Neural cell (in vitro differentiated cells): ENCODE results near the gene GIT2. TPM values are rescaled to one million over a fixed set of nuclear protein-coding genes. Genes with fewer than 3 reads are reported as not detected.
"Not testable (repeated sequence)": the region's sequence is repeated elsewhere in the genome, so short reads cannot be mapped to it uniquely, and the experiment has no call there.

Experiments used
- H2AFZ ChIP-seq: fragments of 200-600, 300-800 bp; sonication (generic), shearing (Covaris generic); 2 replicates; pipeline ENCODE4 v1.6.0; 2014; ENCODE audit warnings: low read depth, mild to moderate bottlenecking, antibody characterized with exemption, low read length, moderate library complexity
- H3F3A ChIP-seq: fragments of 200-600 bp; shearing (Covaris generic); 2 replicates; pipeline ENCODE4 v1.6.1; 2016; ENCODE audit warnings: mild to moderate bottlenecking, moderate library complexity, mixed read lengths, antibody characterized with exemption, low read length; ENCODE audit not compliant: insufficient read depth, poor library complexity, severe bottlenecking
- H3K27ac ChIP-seq: fragments of 200-600, 300-800 bp; sonication (generic), shearing (Covaris generic); 2 replicates; pipeline ENCODE4 v1.5.1; 2014; ENCODE audit warnings: mild to moderate bottlenecking, low read length, moderate library complexity
- H3K27me3 ChIP-seq: fragments of 300-800, 200-600 bp; sonication (generic), shearing (Covaris generic); 2 replicates; pipeline ENCODE4 v1.6.0; 2014; ENCODE audit warnings: mild to moderate bottlenecking, low read depth, low read length, moderate library complexity; ENCODE audit not compliant: insufficient read depth
- H3K36me3 ChIP-seq: fragments of 300-800, 200-600 bp; sonication (generic), shearing (Covaris generic); 2 replicates; pipeline ENCODE4 v1.5.1; 2014; ENCODE audit warnings: mild to moderate bottlenecking, antibody characterized with exemption, low read length, moderate library complexity; ENCODE audit not compliant: insufficient read depth
- H3K4me2 ChIP-seq: fragments of 300-800, 200-600 bp; sonication (generic), shearing (Covaris generic); 2 replicates; pipeline ENCODE4 v1.6.0; 2014; ENCODE audit warnings: mild to moderate bottlenecking, low read length
- H3K4me3 ChIP-seq: fragments of 300-800, 200-600 bp; sonication (generic), shearing (Covaris generic); 2 replicates; pipeline ENCODE4 v1.5.1; 2014; ENCODE audit warnings: mild to moderate bottlenecking, low read length, moderate library complexity
- H3K79me2 ChIP-seq: fragments of 200-600 bp; shearing (Covaris generic); replicated peaks from 2 replicates; pipeline ENCODE4 v1.6.0; 2014; ENCODE audit warnings: mild to moderate bottlenecking, low read length, moderate library complexity; ENCODE audit not compliant: insufficient read depth
- H3K9ac ChIP-seq: fragments of 300-800, 200-600 bp; sonication (generic), shearing (Covaris generic); 2 replicates; pipeline ENCODE4 v1.6.1; 2016; ENCODE audit warnings: mild to moderate bottlenecking, low read length, mixed read lengths
- H3K9me2 ChIP-seq: fragments of 200-600 bp; shearing (Covaris generic); 2 replicates; pipeline ENCODE4 v1.6.1; 2016; ENCODE audit warnings: mild to moderate bottlenecking, low read length, mixed read lengths; ENCODE audit not compliant: insufficient read depth
- H3K9me3 ChIP-seq: fragments of 200-600, 300-800 bp; sonication (generic), shearing (Covaris generic); 2 replicates; pipeline ENCODE4 v1.6.1; 2016; ENCODE audit warnings: mild to moderate bottlenecking, mixed run types, low read length, moderate library complexity, mixed read lengths
- H4K20me1 ChIP-seq: fragments of 200-600 bp; shearing (Covaris generic); 2 replicates; pipeline ENCODE4 v1.6.1; 2016; ENCODE audit warnings: mild to moderate bottlenecking, mixed run types; ENCODE audit not compliant: insufficient read depth
- CTCF ChIP-seq: fragments of 450-650 bp; IDR thresholded peaks from 2 replicates; pipeline ENCODE4 v1.5.1; 2014; ENCODE audit warnings: antibody characterized with exemption, mild to moderate bottlenecking, moderate library complexity; ENCODE audit not compliant: poor library complexity, severe bottlenecking
- EP300 ChIP-seq: fragments of 450-650 bp; conservative IDR thresholded peaks from 2 replicates; pipeline ENCODE4 v1.6.1; 2014; ENCODE audit warnings: antibody characterized with exemption, mild to moderate bottlenecking, moderate library complexity; ENCODE audit not compliant: poor library complexity, severe bottlenecking
- EZH2 ChIP-seq: fragments of 200-600, 300-800 bp; shearing (Covaris generic), sonication (generic); IDR thresholded peaks from 2 replicates; pipeline ENCODE4 v1.6.1; 2014; ENCODE audit warnings: antibody characterized with exemption, low read length, borderline replicate concordance, mild to moderate bottlenecking; ENCODE audit not compliant: insufficient read depth, poor library complexity, severe bottlenecking
- MXI1 ChIP-seq: fragments of 450-650 bp; conservative IDR thresholded peaks from 2 replicates; pipeline ENCODE4 v1.6.1; 2014; ENCODE audit warnings: antibody characterized with exemption, mild to moderate bottlenecking; ENCODE audit not compliant: poor library complexity, severe bottlenecking
- POLR2AphosphoS5 ChIP-seq: IDR thresholded peaks from 2 replicates; pipeline ENCODE4 v1.6.1; 2012
- RAD21 ChIP-seq: fragments of 450-650 bp; conservative IDR thresholded peaks from 2 replicates; pipeline ENCODE4 v1.6.1; 2014; ENCODE audit warnings: antibody characterized with exemption, mild to moderate bottlenecking, moderate library complexity
- SMC3 ChIP-seq: fragments of 450-650 bp; conservative IDR thresholded peaks from 2 replicates; pipeline ENCODE4 v1.6.1; 2014; ENCODE audit warnings: antibody characterized with exemption, mild to moderate bottlenecking, moderate library complexity; ENCODE audit not compliant: poor library complexity
- TAF1 ChIP-seq: IDR thresholded peaks from 2 replicates; pipeline ENCODE4 v1.6.1; 2012; ENCODE audit warnings: low read depth
- polyA plus RNA-seq: library from polyadenylated mRNA; depleted of rRNA; stranded (reverse); fragments of >200 nt; gene quantifications from 2 replicates; pipeline ENCODE4 v1.2.3, GENCODE V29; 2014
- TF ChIP-seq, protein P1 (sequence below): IDR thresholded peaks from 2 replicates; pipeline ENCODE4 v1.6.1; 2012; ENCODE audit warnings: borderline replicate concordance

Gene GIT2
- polyA plus RNA-seq, 1 donor from 2014 or later: 14.2 TPM

DNA sequence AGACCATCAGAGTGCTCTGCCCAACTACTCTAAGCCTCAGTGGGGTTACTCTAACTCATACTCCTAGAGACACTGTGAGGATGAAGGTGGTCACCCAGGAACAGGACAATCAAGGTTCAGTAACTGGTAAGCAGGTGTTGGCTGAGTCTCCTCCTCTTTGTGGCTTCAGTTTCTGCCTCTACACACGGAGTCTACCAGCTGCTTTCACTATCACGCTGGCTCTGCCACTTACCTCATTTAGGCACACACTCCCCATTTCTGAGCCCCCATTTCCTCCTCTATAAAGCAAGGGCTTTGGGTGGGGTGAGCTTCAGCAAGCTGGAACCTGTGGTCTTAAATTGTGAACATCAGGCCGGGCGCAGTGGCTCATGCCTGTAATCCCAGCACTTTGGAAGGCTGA is 103.4 kb downstream of the GIT2 start:
- Histone ChIP-seq H3K4me3 (no peak overlapping the region), H4K20me1 (no peaks in the 10 kb centered on the region), H2AFZ (no peak overlapping the region), H3K27me3 (no peaks in the 10 kb centered on the region), H3K9me3 (no peaks in the 10 kb centered on the region), H3K79me2 (no peaks in the 10 kb centered on the region), H3K4me2 (no peak overlapping the region), H3K27ac (no peak overlapping the region), H3K9me2 (no peaks in the 10 kb centered on the region), H3K36me3 (no peaks in the 10 kb centered on the region), H3F3A (no peaks in the 10 kb centered on the region), H3K9ac (no peak overlapping the region)
- TF ChIP-seq TAF1 (no peak), MXI1 (no peak), CTCF (no peak), EZH2 (no peak), EP300 (no peak), SMC3 (no peak), POLR2AphosphoS5 (no peak), RAD21 (no peak)
- TF ChIP-seq, protein P1, sequence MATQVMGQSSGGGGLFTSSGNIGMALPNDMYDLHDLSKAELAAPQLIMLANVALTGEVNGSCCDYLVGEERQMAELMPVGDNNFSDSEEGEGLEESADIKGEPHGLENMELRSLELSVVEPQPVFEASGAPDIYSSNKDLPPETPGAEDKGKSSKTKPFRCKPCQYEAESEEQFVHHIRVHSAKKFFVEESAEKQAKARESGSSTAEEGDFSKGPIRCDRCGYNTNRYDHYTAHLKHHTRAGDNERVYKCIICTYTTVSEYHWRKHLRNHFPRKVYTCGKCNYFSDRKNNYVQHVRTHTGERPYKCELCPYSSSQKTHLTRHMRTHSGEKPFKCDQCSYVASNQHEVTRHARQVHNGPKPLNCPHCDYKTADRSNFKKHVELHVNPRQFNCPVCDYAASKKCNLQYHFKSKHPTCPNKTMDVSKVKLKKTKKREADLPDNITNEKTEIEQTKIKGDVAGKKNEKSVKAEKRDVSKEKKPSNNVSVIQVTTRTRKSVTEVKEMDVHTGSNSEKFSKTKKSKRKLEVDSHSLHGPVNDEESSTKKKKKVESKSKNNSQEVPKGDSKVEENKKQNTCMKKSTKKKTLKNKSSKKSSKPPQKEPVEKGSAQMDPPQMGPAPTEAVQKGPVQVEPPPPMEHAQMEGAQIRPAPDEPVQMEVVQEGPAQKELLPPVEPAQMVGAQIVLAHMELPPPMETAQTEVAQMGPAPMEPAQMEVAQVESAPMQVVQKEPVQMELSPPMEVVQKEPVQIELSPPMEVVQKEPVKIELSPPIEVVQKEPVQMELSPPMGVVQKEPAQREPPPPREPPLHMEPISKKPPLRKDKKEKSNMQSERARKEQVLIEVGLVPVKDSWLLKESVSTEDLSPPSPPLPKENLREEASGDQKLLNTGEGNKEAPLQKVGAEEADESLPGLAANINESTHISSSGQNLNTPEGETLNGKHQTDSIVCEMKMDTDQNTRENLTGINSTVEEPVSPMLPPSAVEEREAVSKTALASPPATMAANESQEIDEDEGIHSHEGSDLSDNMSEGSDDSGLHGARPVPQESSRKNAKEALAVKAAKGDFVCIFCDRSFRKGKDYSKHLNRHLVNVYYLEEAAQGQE: no peak

- TF ChIP-seq TAF1: no peak
- no peak for TF ChIP-seq EP300
- no peak for TF ChIP-seq EZH2
- TF ChIP-seq SMC3: no peak
- TF ChIP-seq, protein P1: no peak
- no peak for TF ChIP-seq CTCF
- TF ChIP-seq RAD21: no peak
- TF ChIP-seq MXI1: no peak
- Histone ChIP-seq H3K36me3 (no peaks in the 10 kb centered on the region), H3F3A (no peaks in the 10 kb centered on the region), H2AFZ (no peak overlapping the region), H3K27ac (no peak overlapping the region), H3K27me3 (no peaks in the 10 kb centered on the region), H3K9me3 (no peaks in the 10 kb centered on the region), H3K4me2 (no peak overlapping the region), H3K4me3 (no peak overlapping the region), H3K9ac (no peak overlapping the region), H3K79me2 (no peaks in the 10 kb centered on the region), H3K9me2 (no peaks in the 10 kb centered on the region), H4K20me1 (no peaks in the 10 kb centered on the region)
Observed at GRCh38 chr12:109892165-109892715, 103.9 kb downstream of the GIT2 start.

DNA sequence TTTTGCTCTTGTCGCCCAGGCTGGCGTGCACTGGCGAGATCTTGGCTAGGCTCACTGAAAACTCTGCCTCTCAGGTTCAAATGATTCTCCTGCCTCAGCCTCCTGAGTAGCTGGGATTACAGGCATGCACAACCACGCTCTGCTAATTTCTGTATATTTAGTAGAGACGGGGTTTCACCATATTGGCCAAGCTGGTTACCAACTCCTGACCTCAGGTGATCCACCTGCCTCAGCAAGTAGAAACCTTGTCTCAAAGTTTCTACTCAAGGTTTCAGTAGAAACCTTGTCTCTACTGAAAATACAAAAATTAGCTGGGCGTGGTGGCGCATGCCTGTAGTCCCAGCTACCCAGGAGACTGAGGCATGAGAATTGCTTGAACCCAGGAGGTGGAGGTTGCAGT is 104.4 kb downstream of the GIT2 start:
- not testable (repeated sequence) for H3K9ac ChIP-seq, H3K9me3 ChIP-seq, H3K4me2 ChIP-seq, H2AFZ ChIP-seq, H3K4me3 ChIP-seq, H3K9me2 ChIP-seq, H4K20me1 ChIP-seq, H3K27ac ChIP-seq, H3K79me2 ChIP-seq, H3K36me3 ChIP-seq, H3F3A ChIP-seq, H3K27me3 ChIP-seq
